ENCODE results near the gene MB. TPM values are rescaled to one million over a fixed set of nuclear protein-coding genes. Genes with fewer than 3 reads are reported as not detected.

Gene MB
- total RNA-seq, 4 donors from 2014 or later, result not detected

DNA sequence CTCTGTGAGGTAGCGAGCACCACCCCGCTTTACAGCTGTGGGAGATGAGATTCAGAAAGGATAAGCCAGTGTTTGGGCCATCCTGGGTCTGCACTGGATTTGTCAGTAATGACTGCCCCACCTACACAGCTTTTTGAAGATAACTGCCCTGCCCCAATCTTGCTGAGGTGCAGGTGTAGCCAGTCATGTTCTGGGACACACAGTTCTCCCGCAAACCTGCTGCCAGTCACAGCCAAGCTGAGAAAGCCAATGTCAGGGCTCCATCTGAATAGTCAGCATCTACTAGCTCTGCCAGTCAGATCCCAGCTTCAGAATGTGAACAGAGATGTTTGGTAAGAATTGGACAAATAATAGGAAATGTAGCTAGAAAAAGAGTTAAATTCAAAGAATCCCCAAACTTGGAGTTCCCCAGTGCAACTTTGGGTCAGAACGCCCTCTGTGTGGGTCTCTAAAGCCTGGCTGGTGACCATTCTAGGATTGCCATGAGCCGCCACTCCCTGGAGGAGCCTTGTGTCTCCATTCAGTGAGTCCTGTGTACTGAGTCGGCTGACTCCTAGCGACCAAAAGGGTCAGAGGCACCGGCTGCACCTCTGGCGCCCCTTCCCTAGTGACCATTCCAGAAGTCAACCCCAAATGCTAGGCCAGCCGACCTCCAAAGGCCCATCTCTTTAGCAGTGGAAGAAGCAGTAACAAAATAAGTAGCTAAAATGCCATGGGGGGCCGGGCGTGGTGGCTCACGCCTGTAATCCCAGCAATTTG is 2.4 kb upstream of the MB start:
- DNase-seq (ENCODE audit: low spot score in 2 of 2), result no peak
- Histone ChIP-seq H3K27ac (no peak overlapping the region), H3K36me3 (no peaks in the 10 kb centered on the region), H3K9me3 (no peaks in the 10 kb centered on the region), H3K4me1 (peaks cover 0 to 16% (median 0%) of the 10 kb centered on the region in 4 donors), H3K27me3 (no peaks in the 10 kb centered on the region), H3K4me3 (no peak overlapping the region)
- TF ChIP-seq, protein P1, sequence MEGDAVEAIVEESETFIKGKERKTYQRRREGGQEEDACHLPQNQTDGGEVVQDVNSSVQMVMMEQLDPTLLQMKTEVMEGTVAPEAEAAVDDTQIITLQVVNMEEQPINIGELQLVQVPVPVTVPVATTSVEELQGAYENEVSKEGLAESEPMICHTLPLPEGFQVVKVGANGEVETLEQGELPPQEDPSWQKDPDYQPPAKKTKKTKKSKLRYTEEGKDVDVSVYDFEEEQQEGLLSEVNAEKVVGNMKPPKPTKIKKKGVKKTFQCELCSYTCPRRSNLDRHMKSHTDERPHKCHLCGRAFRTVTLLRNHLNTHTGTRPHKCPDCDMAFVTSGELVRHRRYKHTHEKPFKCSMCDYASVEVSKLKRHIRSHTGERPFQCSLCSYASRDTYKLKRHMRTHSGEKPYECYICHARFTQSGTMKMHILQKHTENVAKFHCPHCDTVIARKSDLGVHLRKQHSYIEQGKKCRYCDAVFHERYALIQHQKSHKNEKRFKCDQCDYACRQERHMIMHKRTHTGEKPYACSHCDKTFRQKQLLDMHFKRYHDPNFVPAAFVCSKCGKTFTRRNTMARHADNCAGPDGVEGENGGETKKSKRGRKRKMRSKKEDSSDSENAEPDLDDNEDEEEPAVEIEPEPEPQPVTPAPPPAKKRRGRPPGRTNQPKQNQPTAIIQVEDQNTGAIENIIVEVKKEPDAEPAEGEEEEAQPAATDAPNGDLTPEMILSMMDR (IDR thresholded peaks at IDR 0.05), result no peak
- TF ChIP-seq EP300 (IDR thresholded peaks at IDR 0.05), result no peak
- no peak for TF ChIP-seq POLR2A (IDR thresholded peaks at IDR 0.05)
- 85 to 89% methylated on average over 13 of the region's 13 CpGs for WGBS, 2 donors

GRCh38 chr22:35618427-35619223 is 1.5 kb upstream of the MB start:
- Histone ChIP-seq H3K4me3 (no peak overlapping the region), H3K36me3 (no peaks in the 10 kb centered on the region), H3K27ac (no peak overlapping the region), H3K9me3 (no peaks in the 10 kb centered on the region), H3K4me1 (peaks cover 0 to 16% (median 0%) of the 10 kb centered on the region in 4 donors), H3K27me3 (no peaks in the 10 kb centered on the region)
- 91 to 94% methylated on average over 1 of the region's 1 CpG for WGBS, 2 donors
- TF ChIP-seq EP300 (IDR thresholded peaks at IDR 0.05) (no peak), POLR2A (IDR thresholded peaks at IDR 0.05) (no peak)
- TF ChIP-seq, protein P1 (IDR thresholded peaks at IDR 0.05), result no peak
- DNase-seq (ENCODE audit: low spot score in 2 of 2), result no peak

GRCh38 chr22:35616043-35616442 is 1.1 kb downstream of the MB start:
- no peak overlapping the region for H3K27ac ChIP-seq
- H3K4me1 ChIP-seq, result no peaks in the 10 kb centered on the region
- H3K9me3 ChIP-seq, result no peaks in the 10 kb centered on the region
- H3K4me3 ChIP-seq, result no peak overlapping the region
- TF ChIP-seq POLR2A (IDR thresholded peaks at IDR 0.05), result no peak
- no peak for TF ChIP-seq EP300 (IDR thresholded peaks at IDR 0.05)
- TF ChIP-seq, protein P1 (IDR thresholded peaks at IDR 0.05), result no peak
- H3K27me3 ChIP-seq, result no peaks in the 10 kb centered on the region
- H3K36me3 ChIP-seq, result no peaks in the 10 kb centered on the region
- no peak for DNase-seq (ENCODE audit: low spot score in 2 of 2)
- 62 to 70% methylated on average over 7 of the region's 7 CpGs for WGBS, 2 donors

GRCh38 chr22:35615156-35615555 is 2.0 kb downstream of the MB start:
- H3K4me3 ChIP-seq, result no peak overlapping the region
- H3K36me3 ChIP-seq, result no peaks in the 10 kb centered on the region
- H3K27ac ChIP-seq, result no peak overlapping the region
- 45 to 58% methylated on average over 5 to 6 of the region's 6 CpGs for WGBS, 2 donors
- H3K4me1 ChIP-seq, result no peaks in the 10 kb centered on the region
- H3K27me3 ChIP-seq, result no peaks in the 10 kb centered on the region
- TF ChIP-seq, protein P1 (IDR thresholded peaks at IDR 0.05), result no peak
- TF ChIP-seq EP300 (IDR thresholded peaks at IDR 0.05), result no peak
- TF ChIP-seq POLR2A (IDR thresholded peaks at IDR 0.05), result no peak
- no peak for DNase-seq (ENCODE audit: low spot score in 2 of 2)
- H3K9me3 ChIP-seq, result no peaks in the 10 kb centered on the region

DNA sequence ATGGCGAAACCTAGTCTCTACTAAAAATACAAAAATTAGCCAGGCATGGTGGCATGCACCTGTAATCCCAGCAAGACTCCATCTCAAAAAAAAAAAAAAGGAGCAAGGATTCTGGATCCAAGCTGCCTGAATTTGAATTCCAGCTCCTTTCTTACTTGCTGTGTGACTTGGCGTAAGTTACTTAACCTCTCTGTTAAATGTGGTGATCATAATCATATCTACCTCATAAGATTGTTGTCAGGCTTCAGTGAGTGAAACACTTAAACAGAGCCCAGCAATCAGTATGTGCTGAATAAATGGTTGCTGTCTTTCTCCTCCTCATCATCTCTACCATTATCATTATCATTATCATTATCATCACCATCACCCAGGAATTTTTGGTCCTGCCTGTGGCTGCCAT is 2.7 kb downstream of the MB start:
- TF ChIP-seq POLR2A (IDR thresholded peaks at IDR 0.05) (no peak), EP300 (IDR thresholded peaks at IDR 0.05) (no peak)
- TF ChIP-seq, protein P1 (IDR thresholded peaks at IDR 0.05), result no peak
- Histone ChIP-seq H3K36me3 (no peaks in the 10 kb centered on the region), H3K4me1 (no peaks in the 10 kb centered on the region), H3K27ac (no peak overlapping the region), H3K9me3 (no peaks in the 10 kb centered on the region), H3K27me3 (no peaks in the 10 kb centered on the region), H3K4me3 (no peak overlapping the region)
- WGBS, 2 donors, result 99 to 100% methylated on average over 2 of the region's 2 CpGs
- no peak for DNase-seq (ENCODE audit: low spot score in 2 of 2)
